MM.1S (cell line): ENCODE data around the gene GPC4.

Experiments
- CTCF ChIP-seq: fragments of 300-600 bp; sonication (generic); IDR thresholded peaks from 2 replicates; pipeline ENCODE4 v1.5.1; 2016; ENCODE audit warnings: antibody characterized with exemption, low read length, mixed read lengths
- EZH2 ChIP-seq: fragments of 300-600 bp; sonication (generic); optimal IDR thresholded peaks from 2 replicates; pipeline ENCODE3; 2017; ENCODE audit warnings: low read depth, mild to moderate bottlenecking, antibody characterized with exemption, low read length, mixed read lengths
- EZH2phosphoT487 ChIP-seq: fragments of 300-600 bp; sonication (generic); IDR thresholded peaks from 2 replicates; pipeline ENCODE4 v1.6.1; 2018; ENCODE audit warnings: antibody characterized with exemption, low read length

- TF ChIP-seq CTCF (no peak), EZH2 (no peak), EZH2phosphoT487 (no peak)
These were observed 24.2 kb downstream of the GPC4 start for GRCh38 chrX:133391111-133391510.
